Inferior parietal cortex (tissue), 1 donor: ENCODE results near the gene OR2T10.
"Not testable (repeated sequence)": the region's sequence is repeated elsewhere in the genome, so short reads cannot be mapped to it uniquely, and the experiment has no call there.

Experiments
- DNase-seq: peaks from one replicate; pipeline ENCODE4 v3.0.0-alpha.2; 2016; ENCODE audit errors: extremely low spot score

Gene OR2T10

GRCh38 chr1:248593226-248593625, 4.3 kb downstream of the OR2T10 start:
- DNase-seq, result no peak

DNA sequence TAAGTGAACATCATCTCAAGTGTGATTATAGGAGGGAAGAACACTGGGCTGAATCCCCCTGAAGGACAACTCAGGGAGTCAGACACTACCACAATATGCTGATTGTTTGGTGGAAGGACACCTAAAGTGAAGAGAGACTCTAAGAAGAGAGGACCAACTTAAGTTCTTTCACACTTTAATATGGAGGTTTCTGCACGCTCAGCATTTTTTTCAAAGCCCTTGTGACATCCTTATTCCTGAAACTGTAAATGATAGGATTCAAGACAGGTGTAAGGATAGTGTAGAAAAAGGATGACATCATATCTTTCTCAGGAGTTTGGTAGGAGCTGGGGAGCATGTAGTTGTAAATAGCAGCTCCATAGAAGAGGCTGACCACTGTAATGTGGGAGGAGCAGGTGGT, 4.8 kb downstream of the OR2T10 start:
- DNase-seq, result no peak

GRCh38 chr1:248590055-248590454, 7.4 kb downstream of the OR2T10 start:
- no peak for DNase-seq

DNA sequence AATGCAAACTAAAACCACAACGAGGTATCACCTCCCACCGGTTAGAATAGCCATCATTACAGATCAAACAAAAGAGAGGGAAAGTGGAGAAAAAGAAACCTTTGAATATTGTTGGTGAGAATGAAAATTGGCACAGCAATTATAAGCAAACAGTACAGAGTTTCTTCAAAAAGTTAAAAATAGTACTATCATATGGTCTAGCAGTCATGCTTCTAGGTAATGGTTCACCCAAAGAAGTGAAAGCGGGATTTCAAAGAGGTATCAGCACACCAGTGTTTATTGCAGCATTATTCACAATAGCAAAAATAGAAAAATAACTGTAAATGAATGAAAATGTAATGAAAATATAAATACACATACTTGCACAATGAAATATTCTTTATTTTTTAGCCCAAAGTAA, 8.2 kb downstream of the OR2T10 start:
- no peak for DNase-seq

DNA sequence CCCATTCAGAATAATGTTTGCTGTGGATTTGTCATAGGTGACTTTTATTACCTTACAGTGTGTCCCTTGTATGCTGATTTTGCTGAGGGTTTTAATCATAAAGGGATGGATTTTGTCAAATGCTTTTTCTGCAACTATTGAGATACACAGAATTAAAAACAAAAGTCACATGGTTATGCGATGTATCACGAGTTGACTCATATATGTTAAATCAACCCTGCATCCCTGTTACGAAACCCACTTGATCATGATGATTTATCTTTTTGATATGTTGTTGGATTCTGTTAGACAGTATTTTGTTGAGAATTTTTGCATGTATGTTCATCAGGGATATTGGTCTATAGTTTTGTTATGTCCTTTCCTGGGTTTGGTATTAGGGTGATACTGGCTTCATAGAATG, 12.2 kb downstream of the OR2T10 start:
- no peak for DNase-seq

DNA sequence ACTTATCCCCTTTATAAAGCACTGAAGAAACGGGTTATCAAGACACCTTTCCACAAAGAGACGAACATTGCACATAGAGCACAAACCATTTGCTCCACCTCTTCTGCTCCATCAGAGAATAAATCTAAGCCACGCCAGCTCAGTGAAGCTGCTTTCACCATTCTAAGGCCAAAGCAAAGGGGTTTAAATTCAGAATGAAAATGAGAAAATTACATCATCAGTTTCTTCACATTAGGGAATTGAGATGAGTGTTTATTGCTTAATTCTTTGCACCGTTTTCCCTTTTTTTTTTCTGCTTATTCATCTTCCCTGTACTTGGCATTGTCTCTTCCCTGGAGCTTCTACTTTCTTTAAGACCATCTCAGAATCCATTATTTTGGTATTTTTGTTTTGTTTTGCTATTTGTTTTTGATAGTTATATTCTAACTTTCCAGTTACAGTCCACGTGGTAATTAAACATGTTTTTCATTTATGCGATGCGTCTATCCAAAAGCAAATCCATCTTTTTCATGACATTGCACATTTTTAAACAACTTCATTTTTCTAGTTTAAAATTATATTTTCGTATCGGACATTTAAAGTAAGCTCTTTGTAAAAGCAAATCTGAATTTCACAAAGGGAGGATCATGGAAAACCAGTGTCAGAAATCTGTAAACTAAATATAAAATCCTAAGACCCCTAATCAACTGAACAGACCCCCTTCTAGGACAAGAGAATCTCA, 21.1 kb downstream of the OR2T10 start:
- no peak for DNase-seq

- DNase-seq, result not testable (repeated sequence)
Observed at GRCh38 chr1:248574657-248575056, 22.8 kb downstream of the OR2T10 start, which contains the start of gene OR2T34. Gene OR2T34 (minus strand): TSS chr1:248574757. CDS start chr1:248574757, 0 bp downstream.

- not testable (repeated sequence) for DNase-seq
Observed at GRCh38 chr1:248573856-248574255, 23.6 kb downstream of the OR2T10 start.

DNA sequence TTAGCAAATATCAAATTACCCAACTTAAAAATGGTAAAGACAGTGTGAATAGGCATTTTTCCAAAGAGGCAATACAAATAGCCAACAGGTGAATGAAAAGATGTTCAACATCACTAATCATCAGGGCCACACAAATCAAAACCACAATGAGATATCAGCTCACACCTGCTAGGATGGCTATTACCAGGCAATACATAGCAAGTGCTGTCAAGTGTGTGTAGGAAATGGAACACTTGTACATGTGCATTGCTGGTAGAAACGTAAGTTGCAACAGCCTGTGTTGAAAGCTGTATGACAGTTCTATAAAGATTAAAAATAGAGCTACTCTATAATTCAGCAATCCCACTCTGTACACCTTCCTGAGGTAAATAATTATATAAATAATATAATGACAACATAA, 25.5 kb downstream of the OR2T10 start:
- DNase-seq, result not testable (repeated sequence)

DNA sequence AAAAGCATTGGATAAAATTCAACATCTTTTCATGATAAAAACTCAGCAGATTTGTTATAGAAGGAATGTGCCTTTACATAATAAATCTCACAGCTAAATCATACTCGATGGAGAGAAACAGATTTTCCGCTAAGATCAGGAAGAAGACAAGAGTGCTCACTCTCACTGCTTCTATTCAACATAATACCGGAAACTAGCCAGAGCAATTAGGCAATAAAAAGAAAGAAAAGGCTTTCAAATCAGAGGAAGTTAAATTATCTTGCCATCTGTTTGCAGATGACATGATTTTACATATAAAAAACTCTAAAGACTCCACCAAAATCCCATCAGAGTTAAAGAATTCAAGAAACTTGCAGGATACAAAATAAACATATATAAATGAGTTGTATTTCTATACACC, 26.7 kb downstream of the OR2T10 start:
- DNase-seq, result not testable (repeated sequence)

- not testable (repeated sequence) for DNase-seq
Observed at GRCh38 chr1:248569049-248569448, 28.5 kb downstream of the OR2T10 start.

DNA sequence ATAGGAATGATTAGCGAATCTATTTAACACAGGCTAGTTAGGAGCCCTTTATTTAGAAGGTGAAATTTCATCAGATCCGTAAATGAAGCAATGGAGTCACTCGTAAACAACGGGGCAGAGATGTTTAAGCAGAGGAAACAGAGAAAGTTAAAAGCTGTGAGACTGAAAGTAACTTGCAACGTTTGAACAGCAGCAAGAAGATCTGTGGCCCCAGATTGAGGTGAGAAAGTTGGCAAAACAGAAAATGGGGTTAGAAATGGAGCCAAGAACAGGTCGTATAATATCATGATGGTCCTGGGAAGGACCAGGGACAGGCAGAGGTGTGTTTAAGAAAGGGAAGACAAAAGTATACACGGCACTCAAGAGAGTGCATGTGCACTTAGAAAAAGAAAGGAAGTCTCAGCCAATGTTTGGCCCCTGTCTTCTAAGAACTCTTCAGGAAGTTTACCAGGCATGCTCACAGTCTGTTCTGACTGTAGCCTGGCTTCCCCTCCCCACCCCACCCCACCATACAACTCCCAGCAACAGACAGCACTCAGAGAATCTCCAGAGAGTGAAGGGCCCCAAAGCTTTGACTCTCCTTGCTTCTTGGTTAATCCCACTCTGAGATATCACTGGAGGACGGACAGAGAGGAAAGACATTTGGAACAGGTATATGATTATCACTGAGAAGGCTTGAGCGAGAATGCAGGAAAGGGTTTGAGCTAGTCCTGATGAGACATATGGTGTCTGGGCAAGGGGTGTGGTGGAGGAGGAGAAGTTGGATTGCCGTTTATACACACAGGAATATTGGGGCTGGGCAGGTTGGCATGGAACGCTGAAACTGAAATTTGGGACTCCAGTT, 31.7 kb downstream of the OR2T10 start:
- not testable (repeated sequence) for DNase-seq

DNA sequence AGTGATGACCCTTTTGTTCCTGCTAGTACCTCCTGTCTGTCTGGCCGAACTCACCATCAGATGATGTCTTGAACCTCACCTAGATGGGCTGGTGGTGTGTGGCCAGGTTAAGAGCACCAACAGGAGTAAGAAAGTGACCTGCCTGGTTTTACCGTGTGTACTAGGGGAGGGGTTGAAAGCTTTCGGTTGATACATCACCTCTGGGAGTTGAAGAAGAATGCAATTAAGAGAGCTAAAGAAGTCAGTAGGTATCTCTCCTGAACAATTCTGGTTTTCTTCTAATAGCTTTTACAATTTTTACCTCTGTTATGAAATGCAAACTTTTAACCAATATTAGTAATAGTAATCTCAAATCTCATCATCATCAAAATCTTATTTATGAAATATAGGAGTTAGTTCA, 34.8 kb downstream of the OR2T10 start, which contains the start of gene OR2T29:
OR2T29 (minus strand) TSS at position 101 of the 400 bp plus-strand sequence. CDS start 3,281 bp downstream, outside the sequence.
- DNase-seq, result not testable (repeated sequence)

- not testable (repeated sequence) for DNase-seq
Observed at GRCh38 chr1:248551027-248551426, 46.5 kb downstream of the OR2T10 start.

DNA sequence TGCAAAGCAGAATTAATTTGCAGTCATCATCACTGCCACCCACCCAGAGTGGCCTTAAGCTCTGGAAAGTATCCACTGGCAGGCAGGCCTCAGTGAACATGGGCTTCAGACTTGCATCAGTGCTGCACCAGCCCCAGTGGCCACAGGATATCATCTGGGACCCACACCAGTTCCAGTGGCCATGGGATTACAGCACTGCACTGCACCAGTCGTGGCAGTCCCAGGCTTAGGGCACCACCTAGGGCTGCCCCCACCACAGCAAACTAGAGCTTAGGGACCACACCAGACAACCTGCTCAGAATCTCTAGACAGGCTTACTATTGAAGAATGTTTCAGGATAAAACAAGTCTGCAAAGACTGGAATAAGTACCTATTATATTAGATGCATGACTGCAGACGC, 50.1 kb downstream of the OR2T10 start:
- DNase-seq, result not testable (repeated sequence)
